Epithelial cell of esophagus (primary cell): ENCODE measurements around the gene MTCH2.
A peak's percentile ranks its signal among the peaks of the same experiment; 100 is the strongest.

Experiments used
- DNase-seq: peaks from one replicate; pipeline ENCODE4 v3.0.0; 2010; ENCODE audit warnings: low read depth
- H3K4me3 ChIP-seq: 2 replicates; pipeline ENCODE4 v1.5.1; 2011; ENCODE audit warnings: mild to moderate bottlenecking, low read length, control low read depth
- CTCF ChIP-seq: IDR thresholded peaks from 2 replicates; pipeline ENCODE4 v1.5.1; 2011; ENCODE audit warnings: low read depth, mild to moderate bottlenecking, low read length, control low read depth, inconsistent platforms; ENCODE audit not compliant: insufficient read depth; ENCODE audit errors: missing control alignments

The MTCH2 gene

GRCh38 chr11:47572715-47573255 is 69.6 kb downstream of the MTCH2 start:
- no peak overlapping the region for H3K4me3 ChIP-seq
- DNase-seq: no peak
- TF ChIP-seq CTCF: no peak

GRCh38 chr11:47571895-47572294 is 70.5 kb downstream of the MTCH2 start:
- no peak overlapping the region for H3K4me3 ChIP-seq
- DNase-seq: peak; percentile 64
- no peak for TF ChIP-seq CTCF

- no peak for TF ChIP-seq CTCF
These were observed 71.0 kb downstream of the MTCH2 start for GRCh38 chr11:47571357-47571729.

GRCh38 chr11:47570651-47571356 is 71.6 kb downstream of the MTCH2 start:
- no peak overlapping the region for H3K4me3 ChIP-seq
- DNase-seq: no peak
- no peak for TF ChIP-seq CTCF

More at GRCh38 chr11:47571357-47571729, 71.0 kb downstream of the MTCH2 start:
- H3K4me3 ChIP-seq: no peak overlapping the region
- no peak for DNase-seq

- no peak for TF ChIP-seq CTCF
- DNase-seq: no peak
These were observed 72.7 kb downstream of the MTCH2 start for GRCh38 chr11:47569646-47570045.

More at GRCh38 chr11:47569646-47570045, 72.7 kb downstream of the MTCH2 start:
- no peak overlapping the region for H3K4me3 ChIP-seq
